ENCODE measurements around the gene ADORA3. TPM values are rescaled to one million over a fixed set of nuclear protein-coding genes. Genes with fewer than 3 reads are reported as not detected.

The ADORA3 gene
- total and polyA plus RNA-seq, 2 of the 8 experiments (the other 6 are each of a cell fraction or from before 2014, with no cell fraction given) = 0.03 TPM; not detected in 1

DNA sequence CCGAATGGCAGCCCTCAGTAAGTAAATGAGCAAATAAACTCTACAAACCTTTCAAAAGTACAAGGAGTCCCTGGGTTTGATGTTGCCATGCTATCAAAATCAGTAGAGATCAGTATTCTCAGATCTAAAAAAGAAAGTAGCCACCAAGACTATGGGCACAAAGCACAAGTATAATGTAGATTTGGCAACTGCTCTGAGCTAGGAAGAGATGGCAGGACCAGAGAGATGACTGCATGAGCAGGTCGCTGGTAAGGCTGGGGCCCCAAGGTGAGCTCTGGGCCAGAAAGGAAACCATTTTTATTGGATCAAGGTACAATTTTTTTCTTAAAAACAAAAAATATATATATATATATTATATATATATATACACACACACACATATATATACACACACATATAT lies 3.1 kb upstream of the ADORA3 start:
- no peak for FAIRE-seq

More for the DNA sequence above, 3.1 kb upstream of the ADORA3 start:
- no peak overlapping the region for H3K27ac ChIP-seq (ENCODE audit: low read depth, low read length)
- H3K4me3 ChIP-seq (ENCODE audit: extremely low read depth in 1 of 4, insufficient read depth in 2 of 4, low read depth in 3 of 4, low read length in 4 of 4) = no peak overlapping the region
- H3K14ac ChIP-seq (ENCODE audit: insufficient read length) = no peak overlapping the region
- H3K23me2 ChIP-seq (ENCODE audit: low read depth, low read length) = no peaks in the 10 kb centered on the region; the same call in 1 of the 2 replicates
- H2BK20ac ChIP-seq (ENCODE audit: low read length) = no peak overlapping the region
- H3K27me3 ChIP-seq (replicated peaks in 1 of 4; ENCODE audit: control insufficient read depth in 3 of 4, extremely low read depth in 1 of 4, insufficient read depth in 3 of 4, low read length in 3 of 4) = no peaks in the 10 kb centered on the region
- no peak overlapping the region for H3K18ac ChIP-seq (ENCODE audit: extremely low read depth, low read length)
- H3K4ac ChIP-seq (replicated peaks; ENCODE audit: insufficient read length, low read depth, low read length) = no peak overlapping the region
- no peak overlapping the region for H4K91ac ChIP-seq (replicated peaks; ENCODE audit: insufficient read length, low read length)
- H2AFZ ChIP-seq (ENCODE audit: low read length) = no peak overlapping the region
- H3K79me2 ChIP-seq (ENCODE audit: control insufficient read depth in 1 of 2, insufficient read depth in 2 of 2, low read length in 2 of 2) = no peaks in the 10 kb centered on the region
- no peak overlapping the region for H4K5ac ChIP-seq (ENCODE audit: insufficient read length, low read depth, low read length)
- TF ChIP-seq RBBP5 (IDR thresholded peaks at IDR 0.05; ENCODE audit: borderline replicate concordance, low read depth, low read length) = no peak
- 45% methylated on average over 2 of the region's 2 CpGs; no CpG with 5 or more reads in 1 of the 2 experiments for WGBS, 2 experiments (ENCODE audit: extremely low coverage in 1 of 2, insufficient coverage in 1 of 2, insufficient read length in 1 of 2, insufficient replicate concordance in 2 of 2, low coverage in 1 of 2, low lambda C conversion rate in 2 of 2, missing lambda C conversion rate in 1 of 2)
- H2BK5ac ChIP-seq (ENCODE audit: low read depth, low read length) = no peak overlapping the region
- H3K36me3 ChIP-seq (ENCODE audit: control insufficient read depth in 2 of 4, insufficient read depth in 4 of 4, low read length in 3 of 4) = no peaks in the 10 kb centered on the region
- H4K20me1 ChIP-seq (replicated peaks in 1 of 2; ENCODE audit: control insufficient read depth in 1 of 2, insufficient read depth in 2 of 2, low read length in 2 of 2) = no peaks in the 10 kb centered on the region
- peaks cover 0 to 9% (median 3%) of the 10 kb centered on the region in 4 experiments; a peak in 5 of 7 replicates for H3K4me1 ChIP-seq (replicated peaks in 1 of 4; ENCODE audit: control insufficient read depth in 3 of 4, insufficient read depth in 4 of 4, low read length in 3 of 4)
- no peak overlapping the region for H3K23ac ChIP-seq (ENCODE audit: insufficient read length)
- no peaks in the 10 kb centered on the region for H3K79me1 ChIP-seq (ENCODE audit: low read depth, low read length)
- H2BK12ac ChIP-seq (ENCODE audit: low read depth, low read length) = no peak overlapping the region
- H4K8ac ChIP-seq (ENCODE audit: extremely low read depth, insufficient read depth, low read length) = no peak overlapping the region
- POLR2A ChIA-PET (ENCODE audit: partially characterized antibody) = interaction anchor here (0.9 to 1.4 kb wide), 2 partner anchors 58 to 265 kb away, joined by 3 to 4 read pairs; partner anchors contain the start of gene WDR77
- H3K9ac ChIP-seq (replicated peaks in 1 of 4; ENCODE audit: extremely low read depth in 1 of 4, low read depth in 3 of 4, low read length in 3 of 4) = no peak overlapping the region
- H2BK15ac ChIP-seq (ENCODE audit: low read length) = no peak overlapping the region
- no peak overlapping the region for H2AK5ac ChIP-seq (ENCODE audit: low read depth, low read length)
- DNase-seq (ENCODE audit: low read depth in 1 of 2, low spot score in 2 of 2) = no peak
- H3K4me2 ChIP-seq (ENCODE audit: insufficient read depth in 1 of 2, low read depth in 2 of 2, low read length in 2 of 2) = no peak overlapping the region
- CTCF ChIA-PET (ENCODE audit: partially characterized antibody) = interaction anchor here (0.7 to 3.6 kb wide), 14 partner anchors 9 to 262 kb away, joined by 3 to 33 read pairs (median 12); partner anchors contain the start of gene DDX20
- H3K9me3 ChIP-seq (ENCODE audit: insufficient read depth in 2 of 2, low read depth in 1 of 2, low read length in 1 of 2) = no peaks in the 10 kb centered on the region
- H3K56ac ChIP-seq (replicated peaks; ENCODE audit: insufficient read length, low read depth, low read length) = no peak overlapping the region
- H2BK120ac ChIP-seq (replicated peaks; ENCODE audit: low read depth, low read length) = no peak overlapping the region

Measured in H1 (cell line).